Vagina (tissue), 2 donors: Measurements from ENCODE around the gene ANP32B. TPM values are rescaled to one million over a fixed set of nuclear protein-coding genes. Genes with fewer than 3 reads are reported as not detected.

Experiments
- DNase-seq, 2 donors: peaks; one replicate each; pipeline ENCODE4 v3.0.0-alpha.2; 2017; ENCODE audit errors: extremely low spot score in 2 of 2
- H3K27ac ChIP-seq: fragments of 200-600 bp; sonication (generic); one replicate; pipeline ENCODE4 v1.5.1; 2019
- H3K27me3 ChIP-seq: fragments of 200-600 bp; sonication (generic); one replicate; pipeline ENCODE4 v1.5.1; 2019
- H3K36me3 ChIP-seq, 2 donors: fragments of 200-600 bp; sonication (generic); one replicate each; pipeline ENCODE4 v1.5.1; 2017 to 2019
- H3K4me1 ChIP-seq: fragments of 200-600 bp; sonication (generic); one replicate; pipeline ENCODE4 v1.5.1; 2019
- H3K4me3 ChIP-seq, 2 donors: fragments of 200-600 bp; sonication (generic); 1 replicate in 1 of 2; 2 replicates in 1 of 2; pipeline ENCODE4 v1.5.1; 2016 to 2019
- H3K9me3 ChIP-seq: fragments of 200-600 bp; sonication (generic); one replicate; pipeline ENCODE4 v1.5.1; 2019
- CTCF ChIP-seq, 3 experiments: fragments of 450-650 bp in 2 of 3; fragments of 200-600 bp in 1 of 3; sonication (generic) in 1 of 3; IDR thresholded peaks; one replicate each; pipeline ENCODE4 v1.5.1; 2017 to 2019; ENCODE audit warnings: antibody characterized with exemption in 3 of 3, mild to moderate bottlenecking in 2 of 3, moderate library complexity in 2 of 3
- POLR2A ChIP-seq, 2 donors: fragments of 450-650 bp; IDR thresholded peaks; one replicate each; pipeline ENCODE4 v1.6.1; 2017; ENCODE audit warnings: antibody characterized with exemption in 2 of 2, mild to moderate bottlenecking in 2 of 2, moderate library complexity in 2 of 2
- POLR2AphosphoS5 ChIP-seq, 2 donors: sonication (generic); formaldehyde crosslinking; IDR thresholded peaks; one replicate each; pipeline ENCODE4 v1.9.0; 2017; ENCODE audit warnings: antibody characterized with exemption in 2 of 2, mild to moderate bottlenecking in 2 of 2, low read depth in 1 of 2; ENCODE audit not compliant: insufficient read depth in 1 of 2
- intact Hi-C: fragments of 100-400 bp; cut with DNase I; formaldehyde crosslinking; loops from one replicate; pipeline ENCODE4 v1.15.1; 2023
- total RNA-seq: library from RNA; depleted of rRNA; stranded (reverse); fragments of >200 nt; gene quantifications from one replicate; pipeline ENCODE4 v1.2.3, GENCODE V29; 2016

The ANP32B gene
- total RNA-seq, 1 donor from 2014 or later, result 75.1 TPM

- TF ChIP-seq POLR2A (IDR thresholded peaks at IDR 0.05), result no peak
- no peak for TF ChIP-seq POLR2AphosphoS5 (IDR thresholded peaks at IDR 0.05; ENCODE audit: insufficient read depth in 1 of 2, low read depth in 1 of 2)
- TF ChIP-seq CTCF (IDR thresholded peaks at IDR 0.05), result no peak
- H3K36me3 ChIP-seq, result no peaks in the 10 kb centered on the region
- intact Hi-C loops, result no loop called here
- DNase-seq, result no peak
- no peak overlapping the region for H3K27ac ChIP-seq
- H3K27me3 ChIP-seq, result no peaks in the 10 kb centered on the region
- H3K4me3 ChIP-seq, result no peak overlapping the region
- H3K9me3 ChIP-seq, result no peaks in the 10 kb centered on the region
- peaks cover 29% of the 10 kb centered on the region for H3K4me1 ChIP-seq
Observed at GRCh38 chr9:97978371-97979130, 4.6 kb upstream of the ANP32B start.

GRCh38 chr9:97979788-97980478 is 3.2 kb upstream of the ANP32B start:
- no peak overlapping the region for H3K4me3 ChIP-seq
- H3K27me3 ChIP-seq, result no peaks in the 10 kb centered on the region
- H3K4me1 ChIP-seq, result peaks cover 29% of the 10 kb centered on the region
- DNase-seq, result no peak
- peak overlapping the region; percentile 100 for H3K27ac ChIP-seq
- no peaks in the 10 kb centered on the region for H3K9me3 ChIP-seq
- H3K36me3 ChIP-seq, result no peaks in the 10 kb centered on the region
- TF ChIP-seq CTCF (IDR thresholded peaks at IDR 0.05) (no peak), POLR2AphosphoS5 (IDR thresholded peaks at IDR 0.05; ENCODE audit: insufficient read depth in 1 of 2, low read depth in 1 of 2) (no peak), POLR2A (IDR thresholded peaks at IDR 0.05) (no peak)
- intact Hi-C loops, result loop anchor here (5.0 to 10.0 kb wide), 2 partner anchors 55 to 77 kb away; partner anchors contain the start of genes NANS and TRMO

- Histone ChIP-seq H3K27me3 (no peaks in the 10 kb centered on the region), H3K4me3 (no peak overlapping the region), H3K9me3 (no peaks in the 10 kb centered on the region), H3K36me3 (no peaks in the 10 kb centered on the region), H3K4me1 (peaks cover 34% of the 10 kb centered on the region), H3K27ac (peak overlapping the region; percentile 100)
- no peak for TF ChIP-seq POLR2A (IDR thresholded peaks at IDR 0.05)
- no peak for TF ChIP-seq POLR2AphosphoS5 (IDR thresholded peaks at IDR 0.05; ENCODE audit: insufficient read depth in 1 of 2, low read depth in 1 of 2)
- no peak for TF ChIP-seq CTCF (IDR thresholded peaks at IDR 0.05)
- intact Hi-C loops, result loop anchor here (5.0 to 10.0 kb wide), 2 partner anchors 56 to 77 kb away; partner anchors contain the start of genes NANS and TRMO
- no peak for DNase-seq
Observed at GRCh38 chr9:97980479-97980803, 2.7 kb upstream of the ANP32B start.

- peaks cover 42% of the 10 kb centered on the region for H3K4me1 ChIP-seq
- no peak overlapping the region for H3K4me3 ChIP-seq
- H3K27ac ChIP-seq, result peak overlapping the region; percentile 100
- no peak for DNase-seq
- H3K27me3 ChIP-seq, result no peaks in the 10 kb centered on the region
- H3K36me3 ChIP-seq, result no peaks in the 10 kb centered on the region
- no peaks in the 10 kb centered on the region for H3K9me3 ChIP-seq
- TF ChIP-seq CTCF (IDR thresholded peaks at IDR 0.05), result no peak
- no peak for TF ChIP-seq POLR2A (IDR thresholded peaks at IDR 0.05)
- TF ChIP-seq POLR2AphosphoS5 (IDR thresholded peaks at IDR 0.05; ENCODE audit: insufficient read depth in 1 of 2, low read depth in 1 of 2), result no peak
- intact Hi-C loops, result loop anchor here (5.0 to 10.0 kb wide), 2 partner anchors 56 to 76 kb away; partner anchors contain the start of genes NANS and TRMO
Observed at GRCh38 chr9:97980918-97981845, 2.0 kb upstream of the ANP32B start.
